ENCODE results near the gene HMGN2.

DNA sequence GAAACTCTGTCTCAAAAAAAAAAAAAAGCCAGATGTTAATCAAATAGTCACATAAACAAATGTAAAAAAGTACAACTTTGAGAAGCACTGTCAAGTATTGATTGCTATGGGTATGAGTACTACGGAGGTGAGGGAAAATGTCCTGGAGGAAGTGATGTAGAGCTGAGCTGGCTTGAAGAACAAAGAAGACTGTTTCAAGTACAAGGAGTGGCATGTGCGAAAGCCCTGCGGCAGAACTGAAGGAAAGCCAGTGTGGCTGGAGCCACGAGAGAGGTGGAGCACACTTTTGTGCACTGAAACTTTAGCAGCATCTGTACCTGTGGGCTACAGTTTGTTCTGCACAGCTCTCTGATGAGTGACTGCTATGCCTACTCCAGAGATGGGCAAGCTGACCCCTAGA, 51.9 kb downstream of the HMGN2 start:
- TF ChIP-seq, protein P1, sequence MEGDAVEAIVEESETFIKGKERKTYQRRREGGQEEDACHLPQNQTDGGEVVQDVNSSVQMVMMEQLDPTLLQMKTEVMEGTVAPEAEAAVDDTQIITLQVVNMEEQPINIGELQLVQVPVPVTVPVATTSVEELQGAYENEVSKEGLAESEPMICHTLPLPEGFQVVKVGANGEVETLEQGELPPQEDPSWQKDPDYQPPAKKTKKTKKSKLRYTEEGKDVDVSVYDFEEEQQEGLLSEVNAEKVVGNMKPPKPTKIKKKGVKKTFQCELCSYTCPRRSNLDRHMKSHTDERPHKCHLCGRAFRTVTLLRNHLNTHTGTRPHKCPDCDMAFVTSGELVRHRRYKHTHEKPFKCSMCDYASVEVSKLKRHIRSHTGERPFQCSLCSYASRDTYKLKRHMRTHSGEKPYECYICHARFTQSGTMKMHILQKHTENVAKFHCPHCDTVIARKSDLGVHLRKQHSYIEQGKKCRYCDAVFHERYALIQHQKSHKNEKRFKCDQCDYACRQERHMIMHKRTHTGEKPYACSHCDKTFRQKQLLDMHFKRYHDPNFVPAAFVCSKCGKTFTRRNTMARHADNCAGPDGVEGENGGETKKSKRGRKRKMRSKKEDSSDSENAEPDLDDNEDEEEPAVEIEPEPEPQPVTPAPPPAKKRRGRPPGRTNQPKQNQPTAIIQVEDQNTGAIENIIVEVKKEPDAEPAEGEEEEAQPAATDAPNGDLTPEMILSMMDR (IDR thresholded peaks at IDR 0.05; ENCODE audit: low read depth, low read length): no peak
- TF ChIP-seq EZH2phosphoT487 (IDR thresholded peaks at IDR 0.05; ENCODE audit: low read depth): no peak
